ENCODE data around the gene SIRPG.
"Not testable (repeated sequence)": the region's sequence is repeated elsewhere in the genome, so short reads cannot be mapped to it uniquely, and the experiment has no call there.

Gene SIRPG

DNA sequence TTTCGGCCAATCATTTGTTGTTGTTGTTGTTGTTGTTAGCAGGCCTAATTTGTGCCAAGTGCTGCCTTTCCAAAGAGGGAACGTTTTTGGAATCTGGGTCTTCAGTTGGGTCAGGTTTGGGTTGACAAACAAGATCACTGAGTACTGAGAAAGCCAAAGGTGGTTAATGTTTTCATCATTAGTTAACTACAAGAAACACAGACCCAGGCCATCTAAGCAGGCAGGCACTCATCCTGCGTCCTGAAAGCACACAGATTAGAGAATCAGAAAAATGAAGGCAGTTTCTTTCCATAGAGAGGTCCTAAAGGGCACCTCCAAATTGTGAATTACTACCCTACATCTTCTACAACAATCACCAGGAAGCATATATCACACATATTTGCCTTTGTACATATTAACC is 15.1 kb upstream of the SIRPG start:
- DNase-seq (ENCODE audit: low spot score), result no peak

DNA sequence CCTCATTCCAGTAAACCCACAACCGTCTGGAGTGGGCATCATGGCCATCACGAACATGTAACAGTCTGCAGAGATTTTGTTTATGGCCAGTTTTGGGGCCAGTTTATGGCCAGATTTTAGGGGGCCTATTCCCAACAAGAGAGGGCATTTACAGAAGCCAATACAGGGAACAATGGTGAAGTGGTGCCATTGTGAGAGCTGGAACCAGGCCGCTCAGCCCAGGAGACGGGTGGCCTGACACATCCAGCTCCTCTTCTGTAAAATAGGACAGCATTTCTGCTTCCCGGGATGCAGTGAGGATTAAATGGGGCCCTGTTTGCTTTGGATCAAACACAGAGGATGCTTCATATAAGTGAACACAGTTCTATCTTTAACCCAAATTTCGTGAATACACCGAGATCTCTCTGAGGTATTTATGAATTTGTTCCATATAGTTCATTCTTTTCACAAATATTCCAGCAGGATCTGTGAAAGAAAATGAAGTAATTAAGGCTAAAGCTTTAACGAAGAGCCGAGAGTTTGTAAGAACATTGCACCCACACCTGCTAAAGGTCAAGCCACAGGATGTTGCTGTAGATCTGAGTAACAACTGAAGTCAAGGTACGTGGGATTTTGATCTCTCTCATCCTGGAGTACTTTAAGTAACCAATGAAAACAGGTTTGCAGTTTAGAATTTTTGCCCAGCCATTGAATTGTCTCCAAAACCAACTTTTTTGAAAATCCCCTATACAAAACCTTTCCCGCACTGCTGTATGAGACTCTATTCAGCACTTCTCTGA is 14.5 kb upstream of the SIRPG start:
- DNase-seq (ENCODE audit: low spot score), result no peak

DNA sequence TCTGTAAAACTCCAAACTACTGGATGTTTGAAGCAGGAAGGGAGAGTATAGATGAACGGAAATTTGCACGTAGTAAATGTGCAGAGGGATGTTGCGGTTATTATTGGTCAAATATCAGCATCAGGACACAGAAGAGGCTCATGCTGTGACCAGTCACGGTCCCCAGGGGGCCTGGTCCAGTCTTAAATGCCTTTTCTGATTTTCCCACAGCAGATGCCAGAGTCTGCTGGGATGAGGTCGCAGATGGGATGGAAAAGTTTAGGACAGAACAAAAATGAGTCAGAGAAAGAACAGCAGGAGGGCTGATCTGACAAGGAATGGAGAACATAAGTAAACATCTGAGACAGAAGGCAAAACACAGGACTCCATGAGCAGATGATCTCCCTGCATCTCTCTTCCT is 11.7 kb upstream of the SIRPG start:
- no peak for DNase-seq (ENCODE audit: low spot score)

DNA sequence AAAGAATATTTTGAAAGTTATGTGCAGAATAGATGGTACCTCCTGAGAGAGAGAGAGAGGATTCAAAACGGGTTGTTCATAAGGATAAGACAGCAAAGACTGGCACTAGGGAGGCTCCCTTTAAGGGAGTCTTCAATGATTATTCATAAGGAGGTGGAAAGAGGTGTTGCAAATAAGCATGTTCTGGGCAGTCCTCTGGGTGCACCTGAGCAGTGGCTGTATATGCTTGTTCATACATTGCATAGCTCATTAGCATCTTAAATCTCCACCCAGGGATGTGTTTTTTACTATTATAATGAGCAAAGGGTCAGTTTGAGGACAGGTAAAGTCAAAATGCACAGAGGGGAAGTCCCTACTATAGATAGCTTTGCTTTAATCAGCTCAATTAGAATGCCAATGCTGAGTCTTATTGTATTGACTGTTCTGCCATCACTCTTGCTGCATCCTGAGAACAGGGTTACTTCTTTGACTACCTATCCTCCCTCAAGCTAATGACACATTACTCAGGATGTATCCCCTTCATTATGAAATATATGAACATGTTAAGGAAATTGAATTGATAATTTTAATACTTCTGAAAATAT is 10.0 kb upstream of the SIRPG start:
- no peak for DNase-seq (ENCODE audit: low spot score)

DNA sequence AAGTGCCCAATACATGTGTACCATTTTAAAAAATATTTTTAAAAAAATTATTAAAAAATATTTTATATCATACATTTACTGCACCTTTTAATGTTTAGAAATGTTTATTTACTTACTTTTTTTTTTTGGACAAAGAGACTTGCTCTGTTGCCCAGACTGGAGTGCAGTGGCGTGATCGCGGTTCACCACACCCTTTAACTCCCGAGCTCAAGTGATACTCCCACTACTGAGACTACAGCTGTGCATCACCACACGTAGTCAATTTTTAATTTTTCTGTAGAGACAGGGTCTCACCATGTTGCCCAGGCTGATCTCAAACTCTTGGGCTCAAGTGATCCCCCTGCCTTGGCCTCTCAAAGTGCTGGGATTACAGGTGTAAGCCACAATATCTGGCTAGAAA is 9.2 kb upstream of the SIRPG start:
- no peak for DNase-seq (ENCODE audit: low spot score)

DNA sequence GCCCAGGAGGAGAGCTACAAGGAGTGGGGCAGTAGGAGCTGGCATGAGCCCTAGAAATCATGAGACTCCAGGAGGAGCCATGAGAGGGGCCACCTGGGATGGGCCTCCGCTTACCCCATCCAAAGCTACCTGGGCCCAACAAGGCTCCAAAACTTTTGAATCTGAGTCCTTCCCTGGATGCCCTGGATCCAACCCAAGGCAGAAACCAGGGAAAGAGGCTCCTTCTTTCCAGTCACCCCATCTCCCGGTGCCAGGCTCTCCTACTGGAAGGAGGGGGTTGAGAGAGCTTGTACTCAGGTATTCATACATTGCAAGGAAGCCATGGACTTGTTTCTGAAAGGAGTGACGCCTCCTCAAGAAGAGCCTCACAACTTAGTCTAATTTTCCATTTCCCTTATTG is 7.8 kb upstream of the SIRPG start:
- no peak for DNase-seq (ENCODE audit: low spot score)

DNA sequence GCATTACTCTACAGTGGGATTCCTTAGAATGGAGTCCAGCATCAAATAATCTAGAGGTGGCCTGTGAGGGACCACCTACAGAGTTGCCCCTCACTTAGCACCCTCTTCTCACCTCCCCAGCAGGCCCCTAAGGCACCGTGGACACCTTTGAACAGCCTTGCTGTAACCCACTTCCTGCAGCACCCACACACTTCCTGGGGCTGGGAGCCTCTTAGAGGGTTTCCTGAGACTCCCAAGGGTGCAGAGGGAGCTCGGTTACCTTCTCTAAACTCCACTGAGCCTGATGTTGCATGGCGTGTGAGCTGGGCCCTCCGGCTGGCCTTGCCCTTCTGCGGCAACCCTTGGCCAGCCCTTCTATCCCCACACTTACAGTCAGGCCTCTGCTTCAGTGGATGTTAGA is 7.3 kb upstream of the SIRPG start:
- DNase-seq (ENCODE audit: low spot score), result no peak

DNA sequence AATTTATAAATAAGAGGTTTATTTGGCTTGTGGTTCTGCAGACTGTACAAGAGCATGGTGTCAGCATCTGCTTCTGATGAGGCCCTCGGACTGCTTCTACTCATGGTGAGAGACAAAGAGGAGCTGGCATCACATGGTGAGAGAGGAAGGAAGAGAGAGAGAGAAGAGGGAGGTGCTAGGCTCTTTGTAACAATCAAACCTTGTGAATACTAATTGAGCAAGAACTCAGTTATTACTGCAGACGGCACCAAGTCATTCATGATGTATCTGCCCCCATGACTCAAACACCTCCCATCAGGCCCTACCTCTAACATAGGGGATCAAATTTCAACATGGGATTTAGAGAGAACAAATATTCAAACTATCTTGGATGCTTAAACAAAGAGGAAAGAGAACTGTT is 6.3 kb upstream of the SIRPG start:
- no peak for DNase-seq (ENCODE audit: low spot score)

DNA sequence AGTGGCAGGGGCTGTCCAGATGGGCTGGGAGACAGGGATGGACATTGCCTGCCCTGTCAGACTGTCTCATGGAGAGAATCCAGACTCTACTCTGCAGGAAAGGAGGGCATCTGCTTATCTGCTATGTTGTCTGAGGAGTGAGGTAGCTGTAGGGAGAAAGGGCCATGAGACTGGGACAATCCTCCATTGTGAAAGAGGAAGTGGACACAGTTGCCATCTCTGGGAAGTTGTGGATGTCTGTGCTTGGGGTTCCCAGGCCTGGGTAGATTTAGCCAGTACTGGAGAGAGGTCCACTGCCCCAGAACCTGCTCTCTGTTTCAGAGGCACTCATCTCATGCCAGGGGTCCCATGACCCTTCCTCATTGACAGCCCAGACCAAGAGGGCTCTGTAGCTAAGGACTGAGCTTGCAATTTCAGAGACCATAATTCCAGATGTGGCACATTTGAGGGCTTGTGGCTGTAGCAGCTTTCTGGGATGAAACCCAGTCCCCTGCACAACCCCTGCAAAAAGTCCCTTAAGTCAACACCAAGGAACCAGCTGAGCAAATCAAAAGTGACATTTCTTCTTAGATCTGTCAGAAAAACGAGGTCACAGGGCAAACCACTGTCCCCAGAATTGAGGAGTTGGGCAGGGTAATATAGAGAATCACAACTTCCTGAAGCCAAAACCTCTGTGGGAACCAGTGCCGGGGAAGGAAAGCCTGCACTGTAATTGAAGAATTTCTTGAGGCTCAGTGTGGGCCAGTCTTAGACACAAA is 4.1 kb upstream of the SIRPG start:
- no peak for DNase-seq (ENCODE audit: low spot score)

DNA sequence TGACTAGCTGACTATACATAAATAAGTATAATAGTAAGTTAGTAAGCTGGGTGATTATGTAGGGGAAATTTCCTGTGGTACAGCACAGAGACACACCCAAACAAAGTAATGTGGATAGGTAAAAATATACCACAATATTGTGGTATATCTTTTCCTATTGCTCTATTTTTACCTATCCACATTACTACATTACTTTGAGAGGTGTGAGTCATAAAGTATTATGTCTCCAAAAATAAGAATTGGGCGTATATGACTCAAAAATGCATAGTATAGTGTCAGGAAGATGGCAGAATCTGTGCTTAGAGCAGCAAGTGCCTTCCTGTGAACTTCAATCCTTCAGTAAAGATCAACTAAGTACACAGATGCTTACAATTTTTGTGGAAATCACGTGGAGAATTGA is 2.7 kb upstream of the SIRPG start:
- no peak for DNase-seq (ENCODE audit: low spot score)

DNA sequence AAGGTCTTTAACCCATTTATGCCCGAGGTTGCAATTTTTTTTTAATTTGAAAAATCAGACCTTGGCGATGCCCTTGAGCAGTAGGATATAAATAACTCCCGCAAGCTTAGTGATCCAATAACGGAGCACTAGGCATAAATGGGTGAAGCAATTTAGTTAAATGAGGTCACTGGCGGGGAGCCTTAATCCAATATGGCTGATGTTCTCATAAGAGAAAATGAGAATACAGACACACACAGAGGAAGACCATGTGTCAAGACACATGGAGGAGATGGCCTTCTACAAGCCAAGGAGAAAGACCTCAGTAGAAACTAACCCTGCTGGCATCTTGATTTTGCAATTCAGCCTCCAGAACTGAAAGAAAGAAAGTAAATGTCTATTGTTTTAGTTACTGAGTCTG is 735 bp downstream of the SIRPG start:
- DNase-seq (ENCODE audit: low spot score), result no peak

DNA sequence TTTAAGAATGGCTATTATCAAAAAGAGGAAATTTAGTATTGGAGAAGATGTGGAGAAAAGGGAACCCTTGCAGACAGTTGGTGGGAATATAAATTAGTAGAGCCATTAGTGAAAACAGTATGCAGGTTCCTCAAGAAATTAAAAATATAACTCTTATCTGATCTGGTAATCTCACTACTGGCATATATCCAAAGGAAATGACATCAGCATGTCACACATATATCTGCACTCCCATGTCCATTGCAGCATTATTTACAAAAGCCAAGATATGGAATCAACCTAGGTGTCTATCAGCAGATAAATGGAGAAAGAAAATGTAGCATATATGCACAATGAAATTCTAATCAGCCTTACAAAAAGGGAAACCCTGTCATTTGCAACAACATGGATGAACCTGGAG is 2.6 kb downstream of the SIRPG start:
- DNase-seq (ENCODE audit: low spot score), result no peak

DNA sequence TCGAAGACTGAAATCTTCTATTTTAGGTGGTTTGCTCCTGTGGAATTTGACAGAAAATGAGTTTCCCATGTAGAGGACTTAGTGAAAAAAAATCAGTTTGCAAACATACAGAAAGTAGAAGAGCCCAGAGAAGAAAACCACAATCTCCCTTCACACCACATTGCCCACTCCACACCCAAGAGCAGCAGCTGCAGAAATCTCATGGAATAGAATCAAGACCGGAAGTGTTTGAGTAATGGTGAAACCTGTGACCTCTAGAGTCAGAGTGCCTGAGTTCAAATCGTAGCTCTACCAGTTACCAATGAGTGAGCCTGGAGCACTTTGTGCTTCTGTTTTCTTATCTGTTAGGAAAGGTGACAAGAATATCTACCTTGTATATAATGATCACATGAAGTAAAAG is 4.6 kb downstream of the SIRPG start:
- DNase-seq (ENCODE audit: low spot score), result no peak

DNA sequence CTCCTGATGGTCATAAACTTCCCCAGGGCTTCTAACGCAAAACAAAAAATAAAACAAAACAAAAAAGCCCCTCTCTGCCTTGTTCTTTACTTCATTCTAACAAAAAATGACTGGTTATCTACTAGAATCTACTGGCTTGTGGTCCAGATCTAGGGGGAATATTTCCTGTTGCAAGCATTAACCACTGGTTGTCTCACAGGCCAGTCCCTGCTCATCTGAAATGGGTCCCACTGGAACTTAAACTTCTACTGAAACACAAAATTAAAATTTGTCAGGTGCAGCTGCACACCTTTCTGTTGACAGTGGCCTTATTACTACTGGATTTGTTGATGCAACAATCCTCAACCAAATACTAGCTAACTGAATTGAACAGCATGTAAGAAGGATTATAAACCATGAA is 5.5 kb downstream of the SIRPG start:
- DNase-seq (ENCODE audit: low spot score), result no peak

DNA sequence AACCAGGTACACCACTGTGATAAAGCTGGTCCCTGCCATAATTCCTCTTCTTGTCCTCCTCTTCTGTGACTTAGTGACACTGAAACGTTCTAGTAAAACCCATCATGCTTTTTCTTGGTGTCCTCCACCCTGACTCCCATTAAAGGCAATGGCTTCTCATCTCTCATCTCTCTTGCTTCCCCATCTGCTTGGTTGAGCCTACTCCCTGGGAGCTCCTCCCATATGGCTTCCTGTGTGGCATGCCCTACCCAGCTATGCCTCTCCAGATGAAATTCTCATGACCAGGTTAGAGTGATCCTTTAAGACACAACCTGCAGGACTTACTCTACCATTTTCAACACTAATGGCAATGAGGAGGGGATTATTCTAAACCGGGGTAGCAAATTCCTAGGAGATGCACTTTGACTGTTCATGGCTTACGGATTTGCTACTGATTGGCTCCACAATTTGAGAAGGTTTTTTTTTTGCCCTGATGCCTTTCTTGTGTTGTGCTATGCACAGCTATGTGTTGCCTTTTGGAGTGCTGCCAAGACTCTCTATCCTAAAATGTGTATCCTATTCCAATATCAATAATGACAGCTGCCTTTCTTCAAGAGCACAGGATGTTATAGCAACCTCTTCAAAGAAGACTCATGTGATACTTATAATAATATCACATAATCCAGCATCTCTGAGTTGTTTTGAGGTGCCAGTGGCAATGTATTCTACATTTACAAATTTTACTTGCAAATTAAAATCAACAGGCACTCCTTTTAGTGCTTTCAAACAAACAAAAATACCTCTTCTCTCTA is 6.1 kb downstream of the SIRPG start:
- no peak for DNase-seq (ENCODE audit: low spot score)

DNA sequence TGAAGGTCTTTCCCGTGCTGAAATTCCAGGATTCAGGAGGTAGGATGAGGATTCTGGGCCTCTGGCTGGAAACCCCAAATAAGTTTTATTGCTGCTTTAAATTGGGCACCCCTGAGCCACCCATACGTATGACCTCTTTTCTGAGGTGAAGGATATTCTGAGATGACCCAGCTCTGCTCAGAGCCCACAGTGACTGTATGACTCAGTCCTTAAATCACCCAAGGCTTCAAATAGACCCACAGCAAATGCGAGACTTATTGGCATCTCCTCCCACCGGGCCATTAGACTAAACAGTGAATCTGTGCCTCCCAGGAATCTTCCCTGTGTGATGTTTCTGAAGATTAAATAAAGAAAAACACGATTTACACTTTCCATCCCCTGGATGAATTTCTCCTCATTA is 9.5 kb downstream of the SIRPG start:
- DNase-seq (ENCODE audit: low spot score), result no peak

DNA sequence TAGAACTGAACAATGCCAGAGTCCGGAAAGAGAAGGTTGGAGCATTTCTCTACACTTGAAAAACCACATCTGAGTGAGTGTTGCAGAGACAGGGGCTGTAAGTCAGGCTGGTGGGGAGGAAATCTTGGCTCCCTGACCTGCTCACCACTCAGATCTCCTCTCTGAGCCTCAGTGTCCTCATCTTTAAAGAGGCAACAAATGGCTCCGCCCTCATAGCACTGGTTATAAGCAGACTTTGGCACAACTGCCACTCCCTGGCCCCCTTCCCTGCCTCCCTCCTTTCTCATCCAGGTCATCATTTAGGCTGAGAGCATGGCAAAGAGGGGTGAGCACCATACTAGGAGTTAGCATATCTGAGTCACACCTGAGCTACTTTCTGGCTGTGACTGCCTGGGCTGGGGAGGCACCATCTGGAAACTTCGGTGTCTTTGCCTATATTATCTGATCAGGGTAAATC is 10.6 kb downstream of the SIRPG start:
- DNase-seq (ENCODE audit: low spot score), result no peak

DNA sequence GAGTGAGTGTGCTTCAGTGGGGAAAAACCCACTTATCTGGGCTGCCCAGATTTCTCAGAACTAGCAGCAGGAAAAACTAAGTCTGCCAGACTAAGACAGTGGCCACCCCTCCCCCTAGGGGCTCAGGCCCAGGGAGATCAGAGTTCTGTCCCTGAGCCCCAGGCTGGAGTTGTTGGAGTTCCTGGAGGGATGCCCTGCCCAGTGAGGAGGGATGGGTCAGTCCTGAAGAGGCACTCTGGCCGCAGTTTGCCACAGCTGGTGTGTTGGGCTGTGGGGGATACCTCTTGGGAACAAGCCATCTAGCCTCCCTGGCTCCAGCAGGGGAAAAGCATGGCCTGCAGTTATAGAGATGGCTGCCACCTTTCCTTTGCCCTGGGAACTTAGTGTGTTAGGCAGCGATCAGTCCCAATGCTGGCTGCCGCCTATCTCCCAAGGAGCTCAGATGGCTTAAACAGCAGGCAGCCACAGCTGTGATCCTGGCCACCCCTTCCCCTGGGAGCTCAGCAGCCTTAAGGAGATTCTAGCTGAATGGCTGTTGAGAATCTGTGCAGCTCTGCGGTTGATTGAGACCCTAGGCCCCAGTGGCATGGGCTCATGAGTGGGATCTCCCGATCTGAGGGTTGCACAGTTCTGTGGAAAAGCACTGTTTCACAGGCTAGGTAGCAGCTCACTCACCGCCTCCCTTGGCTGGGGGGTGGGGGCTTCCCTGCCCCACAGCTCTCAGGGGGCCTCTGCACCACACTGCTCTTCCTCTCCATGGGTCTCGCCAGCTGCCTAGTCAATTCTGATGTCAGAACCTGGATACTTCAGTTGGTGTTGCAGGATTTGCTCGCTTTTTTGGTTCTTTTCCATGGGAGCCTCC is 13.2 kb downstream of the SIRPG start:
- no peak for DNase-seq (ENCODE audit: low spot score)

DNA sequence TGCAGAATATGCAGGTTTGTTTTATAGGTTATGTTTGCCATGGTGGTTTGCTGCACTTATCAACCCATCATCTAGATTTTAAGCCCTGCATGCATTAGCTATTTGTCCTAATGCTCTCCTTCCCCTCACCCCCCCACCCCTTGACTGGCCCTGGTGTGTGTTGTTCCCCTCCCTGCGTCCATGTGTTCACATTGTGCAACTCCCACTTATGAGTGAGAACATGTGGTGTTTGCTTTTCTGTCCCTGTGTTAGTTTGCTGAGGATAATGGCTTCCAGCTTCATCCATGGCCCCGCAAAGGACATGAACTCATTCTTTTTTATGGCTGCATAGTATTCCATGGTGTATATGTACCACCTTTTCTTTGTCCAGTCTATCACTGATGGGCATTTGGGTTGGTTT is 18.9 kb downstream of the SIRPG start:
- DNase-seq (ENCODE audit: low spot score), result not testable (repeated sequence)

DNA sequence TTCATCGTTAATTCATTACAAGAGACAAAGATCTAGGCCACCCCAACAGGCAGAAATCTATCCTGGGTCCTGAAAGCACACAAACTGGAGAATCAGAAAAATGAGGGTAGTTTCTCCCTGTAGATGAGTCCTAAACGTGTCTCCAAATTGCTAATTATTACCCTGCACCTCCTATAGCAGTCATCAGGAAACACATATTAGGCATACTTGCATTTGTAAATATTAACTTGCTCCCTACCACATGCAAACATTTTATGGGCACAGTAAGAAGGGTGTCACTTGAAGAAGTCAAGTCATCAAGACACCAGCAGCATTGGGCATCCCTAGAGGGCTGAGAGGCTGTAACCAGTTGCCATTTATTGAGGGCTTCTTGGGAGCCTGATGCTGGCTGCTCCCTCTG is 19.8 kb downstream of the SIRPG start:
- no peak for DNase-seq (ENCODE audit: low spot score)

DNA sequence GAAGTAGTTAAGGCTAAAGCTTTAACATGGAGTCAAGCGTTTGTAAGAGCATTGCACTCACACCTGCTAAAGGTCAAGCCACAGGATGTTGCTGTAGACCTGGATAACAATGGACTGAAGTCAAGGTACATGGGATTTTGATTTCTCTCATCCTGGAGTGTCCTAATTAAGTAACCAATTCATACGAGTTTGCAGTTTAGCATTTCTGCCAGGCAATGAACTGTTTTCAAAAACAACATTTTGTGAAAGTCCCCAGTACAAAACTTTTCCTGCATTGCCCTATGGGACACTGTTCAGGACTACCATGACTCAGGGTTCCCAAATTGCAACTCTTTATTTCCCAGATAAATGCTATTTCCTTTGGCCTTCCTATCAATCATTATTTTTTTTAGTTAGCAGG is 20.4 kb downstream of the SIRPG start:
- no peak for DNase-seq (ENCODE audit: low spot score)
